HepG2 (cell line): Measurements from ENCODE around the gene TTC28. TPM values are rescaled to one million over a fixed set of nuclear protein-coding genes. Genes with fewer than 3 reads are reported as not detected.

Source experiments
- EHMT2 ChIP-seq: fragments of 200-600 bp; sonication (generic); IDR thresholded peaks from 2 replicates; pipeline ENCODE4 v1.7.0; 2017; ENCODE audit warnings: antibody characterized with exemption, low read depth, low read length, borderline replicate concordance
- KDM2A ChIP-seq: sonication (generic); formaldehyde crosslinking; IDR thresholded peaks from 2 replicates; pipeline ENCODE4 v1.4.0; 2020; ENCODE audit warnings: low read depth, missing genetic modification reagents, borderline replicate concordance
- PAF1 ChIP-seq: IDR thresholded peaks from 2 replicates; pipeline ENCODE4 v1.6.1; 2016; ENCODE audit warnings: missing genetic modification reagents, missing compliant biosample characterization
- SYNCRIP ChIP-seq: fragments of 200-400 bp; formaldehyde crosslinking; IDR thresholded peaks from 2 replicates; pipeline ENCODE4 v1.6.1; 2018; ENCODE audit warnings: mild to moderate bottlenecking, low read depth, low read length; ENCODE audit not compliant: insufficient read depth
- TCF7 ChIP-seq: sonication (generic); IDR thresholded peaks from 2 replicates; pipeline ENCODE4 v1.6.1; 2016; ENCODE audit warnings: antibody characterized with exemption, low read depth
- ZNF317 ChIP-seq: sonication (generic); formaldehyde crosslinking; IDR thresholded peaks from 2 replicates; pipeline ENCODE4 v1.5.0; 2020; ENCODE audit warnings: mild to moderate bottlenecking, missing genetic modification reagents
- ZNF446 ChIP-seq: sonication (generic); formaldehyde crosslinking; IDR thresholded peaks from 2 replicates; pipeline ENCODE4 v1.5.0; 2020; ENCODE audit warnings: mild to moderate bottlenecking, missing genetic modification reagents
- ZNF644 ChIP-seq: IDR thresholded peaks from 2 replicates; pipeline ENCODE4 v1.6.1; 2016; ENCODE audit warnings: low read depth
- polyA plus RNA-seq, 8 experiments: library from polyadenylated mRNA; depleted of rRNA in 3 of 8; stranded (reverse) in 7 of 8; unstranded in 1 of 8; fragments of >200 nt; fragmentation: Illumina TruSeq in 4 of 8; extraction: Trizol in 4 of 8; gene quantifications; 2 replicates each; pipeline versions ENCODE4 v1.2.1 to v1.2.3, GENCODE V29; 2011 to 2016; ENCODE audit warnings: low read depth in 4 of 8, missing spikeins in 1 of 8, mixed read lengths in 1 of 8; ENCODE audit not compliant: insufficient read depth in 1 of 8
- total RNA-seq, 5 experiments: library from RNA; depleted of rRNA; stranded (reverse); fragments of >200 nt; fragmentation: Illumina TruSeq; extraction: Trizol; gene quantifications; 2 replicates each; pipeline ENCODE4 v1.2.3, GENCODE V29; 2016; ENCODE audit warnings: low read depth in 1 of 5
- TF ChIP-seq, protein P1 (sequence below): sonication (generic); formaldehyde crosslinking; IDR thresholded peaks from 2 replicates; pipeline ENCODE4 v1.5.1; 2020; ENCODE audit warnings: mild to moderate bottlenecking, missing genetic modification reagents, borderline replicate concordance
- TF ChIP-seq, protein P2 (sequence below): sonication (generic); formaldehyde crosslinking; IDR thresholded peaks from 2 replicates; pipeline ENCODE4 v1.5.0; 2020; ENCODE audit warnings: missing genetic modification reagents
- TF ChIP-seq, protein P3 (sequence below): sonication (generic); formaldehyde crosslinking; IDR thresholded peaks from 2 replicates; pipeline ENCODE4 v1.5.0; 2020; ENCODE audit warnings: mild to moderate bottlenecking, missing genetic modification reagents, moderate library complexity
- TF ChIP-seq, protein P4 (sequence below): IDR thresholded peaks from 2 replicates; pipeline ENCODE4 v1.6.1; 2016; ENCODE audit warnings: missing biosample characterization, missing genetic modification reagents, low read depth
- TF ChIP-seq, protein P5 (sequence below): IDR thresholded peaks from 2 replicates; pipeline ENCODE4 v1.4.0; 2020; ENCODE audit warnings: mild to moderate bottlenecking, missing genetic modification reagents

Gene TTC28
- total and polyA plus RNA-seq, 2 of the 13 experiments (the other 11 are each of a cell fraction or from before 2014, with no cell fraction given) = 4.2 to 13.1 TPM

DNA sequence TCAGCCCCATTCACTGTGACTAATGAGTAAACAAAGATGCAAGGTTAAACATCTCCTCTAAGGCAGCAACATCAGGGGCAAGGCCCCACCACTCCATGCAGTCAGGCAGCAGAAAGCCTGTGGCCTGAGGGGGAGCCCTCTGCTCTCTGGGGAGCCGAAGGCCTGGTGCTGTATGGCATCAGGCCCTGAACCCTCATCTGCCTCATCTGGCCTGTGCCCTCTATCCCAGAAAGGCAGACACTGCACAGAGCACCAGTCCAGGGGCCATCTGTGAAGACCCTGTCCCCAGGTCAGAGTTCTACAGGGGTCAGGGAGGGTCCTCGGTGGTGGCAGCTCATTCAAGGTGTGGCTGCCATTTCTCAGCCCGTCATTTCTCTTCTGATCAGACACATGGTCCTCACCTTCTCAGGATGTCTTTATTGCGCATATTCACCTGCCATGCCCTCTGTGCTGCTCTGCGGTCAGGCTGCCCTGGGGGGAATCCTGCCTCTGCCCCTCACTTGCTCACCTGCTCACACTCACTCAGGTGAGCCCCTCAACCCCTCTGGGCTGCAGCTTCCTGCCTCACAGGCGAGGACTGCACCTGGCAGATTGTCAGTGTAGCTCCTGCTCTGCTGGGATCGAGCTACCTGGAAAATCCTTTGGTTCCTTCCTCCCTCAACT, 657.5 kb downstream of the TTC28 start (continued):
- TF ChIP-seq, protein P1, sequence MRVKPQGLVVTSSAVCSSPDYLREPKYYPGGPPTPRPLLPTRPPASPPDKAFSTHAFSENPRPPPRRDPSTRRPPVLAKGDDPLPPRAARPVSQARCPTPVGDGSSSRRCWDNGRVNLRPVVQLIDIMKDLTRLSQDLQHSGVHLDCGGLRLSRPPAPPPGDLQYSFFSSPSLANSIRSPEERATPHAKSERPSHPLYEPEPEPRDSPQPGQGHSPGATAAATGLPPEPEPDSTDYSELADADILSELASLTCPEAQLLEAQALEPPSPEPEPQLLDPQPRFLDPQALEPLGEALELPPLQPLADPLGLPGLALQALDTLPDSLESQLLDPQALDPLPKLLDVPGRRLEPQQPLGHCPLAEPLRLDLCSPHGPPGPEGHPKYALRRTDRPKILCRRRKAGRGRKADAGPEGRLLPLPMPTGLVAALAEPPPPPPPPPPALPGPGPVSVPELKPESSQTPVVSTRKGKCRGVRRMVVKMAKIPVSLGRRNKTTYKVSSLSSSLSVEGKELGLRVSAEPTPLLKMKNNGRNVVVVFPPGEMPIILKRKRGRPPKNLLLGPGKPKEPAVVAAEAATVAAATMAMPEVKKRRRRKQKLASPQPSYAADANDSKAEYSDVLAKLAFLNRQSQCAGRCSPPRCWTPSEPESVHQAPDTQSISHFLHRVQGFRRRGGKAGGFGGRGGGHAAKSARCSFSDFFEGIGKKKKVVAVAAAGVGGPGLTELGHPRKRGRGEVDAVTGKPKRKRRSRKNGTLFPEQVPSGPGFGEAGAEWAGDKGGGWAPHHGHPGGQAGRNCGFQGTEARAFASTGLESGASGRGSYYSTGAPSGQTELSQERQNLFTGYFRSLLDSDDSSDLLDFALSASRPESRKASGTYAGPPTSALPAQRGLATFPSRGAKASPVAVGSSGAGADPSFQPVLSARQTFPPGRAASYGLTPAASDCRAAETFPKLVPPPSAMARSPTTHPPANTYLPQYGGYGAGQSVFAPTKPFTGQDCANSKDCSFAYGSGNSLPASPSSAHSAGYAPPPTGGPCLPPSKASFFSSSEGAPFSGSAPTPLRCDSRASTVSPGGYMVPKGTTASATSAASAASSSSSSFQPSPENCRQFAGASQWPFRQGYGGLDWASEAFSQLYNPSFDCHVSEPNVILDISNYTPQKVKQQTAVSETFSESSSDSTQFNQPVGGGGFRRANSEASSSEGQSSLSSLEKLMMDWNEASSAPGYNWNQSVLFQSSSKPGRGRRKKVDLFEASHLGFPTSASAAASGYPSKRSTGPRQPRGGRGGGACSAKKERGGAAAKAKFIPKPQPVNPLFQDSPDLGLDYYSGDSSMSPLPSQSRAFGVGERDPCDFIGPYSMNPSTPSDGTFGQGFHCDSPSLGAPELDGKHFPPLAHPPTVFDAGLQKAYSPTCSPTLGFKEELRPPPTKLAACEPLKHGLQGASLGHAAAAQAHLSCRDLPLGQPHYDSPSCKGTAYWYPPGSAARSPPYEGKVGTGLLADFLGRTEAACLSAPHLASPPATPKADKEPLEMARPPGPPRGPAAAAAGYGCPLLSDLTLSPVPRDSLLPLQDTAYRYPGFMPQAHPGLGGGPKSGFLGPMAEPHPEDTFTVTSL (CRISPR knock-in tag) = no peak
- TF ChIP-seq ZNF446 (no peak), EHMT2 (no peak), ZNF317 (CRISPR knock-in tag) (no peak), SYNCRIP (no peak), PAF1 (CRISPR knock-in tag) (no peak), KDM2A (CRISPR knock-in tag) (no peak), ZNF644 (no peak), TCF7 (no peak)
- TF ChIP-seq, protein P2, sequence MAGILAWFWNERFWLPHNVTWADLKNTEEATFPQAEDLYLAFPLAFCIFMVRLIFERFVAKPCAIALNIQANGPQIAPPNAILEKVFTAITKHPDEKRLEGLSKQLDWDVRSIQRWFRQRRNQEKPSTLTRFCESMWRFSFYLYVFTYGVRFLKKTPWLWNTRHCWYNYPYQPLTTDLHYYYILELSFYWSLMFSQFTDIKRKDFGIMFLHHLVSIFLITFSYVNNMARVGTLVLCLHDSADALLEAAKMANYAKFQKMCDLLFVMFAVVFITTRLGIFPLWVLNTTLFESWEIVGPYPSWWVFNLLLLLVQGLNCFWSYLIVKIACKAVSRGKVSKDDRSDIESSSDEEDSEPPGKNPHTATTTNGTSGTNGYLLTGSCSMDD (CRISPR knock-in tag) = no peak
- TF ChIP-seq, protein P3, sequence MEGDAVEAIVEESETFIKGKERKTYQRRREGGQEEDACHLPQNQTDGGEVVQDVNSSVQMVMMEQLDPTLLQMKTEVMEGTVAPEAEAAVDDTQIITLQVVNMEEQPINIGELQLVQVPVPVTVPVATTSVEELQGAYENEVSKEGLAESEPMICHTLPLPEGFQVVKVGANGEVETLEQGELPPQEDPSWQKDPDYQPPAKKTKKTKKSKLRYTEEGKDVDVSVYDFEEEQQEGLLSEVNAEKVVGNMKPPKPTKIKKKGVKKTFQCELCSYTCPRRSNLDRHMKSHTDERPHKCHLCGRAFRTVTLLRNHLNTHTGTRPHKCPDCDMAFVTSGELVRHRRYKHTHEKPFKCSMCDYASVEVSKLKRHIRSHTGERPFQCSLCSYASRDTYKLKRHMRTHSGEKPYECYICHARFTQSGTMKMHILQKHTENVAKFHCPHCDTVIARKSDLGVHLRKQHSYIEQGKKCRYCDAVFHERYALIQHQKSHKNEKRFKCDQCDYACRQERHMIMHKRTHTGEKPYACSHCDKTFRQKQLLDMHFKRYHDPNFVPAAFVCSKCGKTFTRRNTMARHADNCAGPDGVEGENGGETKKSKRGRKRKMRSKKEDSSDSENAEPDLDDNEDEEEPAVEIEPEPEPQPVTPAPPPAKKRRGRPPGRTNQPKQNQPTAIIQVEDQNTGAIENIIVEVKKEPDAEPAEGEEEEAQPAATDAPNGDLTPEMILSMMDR (CRISPR knock-in tag) = no peak
- TF ChIP-seq, protein P4, sequence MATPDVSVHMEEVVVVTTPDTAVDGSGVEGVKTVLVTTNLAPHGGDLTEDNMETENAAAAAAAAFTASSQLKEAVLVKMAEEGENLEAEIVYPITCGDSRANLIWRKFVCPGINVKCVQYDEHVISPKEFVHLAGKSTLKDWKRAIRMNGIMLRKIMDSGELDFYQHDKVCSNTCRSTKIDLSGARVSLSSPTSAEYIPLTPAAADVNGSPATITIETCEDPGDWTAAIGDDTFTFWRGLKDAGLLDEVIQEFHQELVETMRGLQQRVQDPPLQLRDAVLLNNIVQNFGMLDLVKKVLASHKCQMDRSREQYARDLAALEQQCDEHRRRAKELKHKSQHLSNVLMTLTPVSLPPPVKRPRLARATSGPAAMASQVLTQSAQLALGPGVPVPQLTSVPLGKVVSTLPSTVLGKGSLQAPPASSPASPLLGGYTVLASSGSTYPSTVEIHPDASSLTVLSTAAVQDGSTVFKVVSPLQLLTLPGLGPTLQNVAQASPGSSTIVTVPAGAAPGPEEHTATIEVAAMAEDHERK (CRISPR knock-in tag) = no peak
- TF ChIP-seq, protein P5, sequence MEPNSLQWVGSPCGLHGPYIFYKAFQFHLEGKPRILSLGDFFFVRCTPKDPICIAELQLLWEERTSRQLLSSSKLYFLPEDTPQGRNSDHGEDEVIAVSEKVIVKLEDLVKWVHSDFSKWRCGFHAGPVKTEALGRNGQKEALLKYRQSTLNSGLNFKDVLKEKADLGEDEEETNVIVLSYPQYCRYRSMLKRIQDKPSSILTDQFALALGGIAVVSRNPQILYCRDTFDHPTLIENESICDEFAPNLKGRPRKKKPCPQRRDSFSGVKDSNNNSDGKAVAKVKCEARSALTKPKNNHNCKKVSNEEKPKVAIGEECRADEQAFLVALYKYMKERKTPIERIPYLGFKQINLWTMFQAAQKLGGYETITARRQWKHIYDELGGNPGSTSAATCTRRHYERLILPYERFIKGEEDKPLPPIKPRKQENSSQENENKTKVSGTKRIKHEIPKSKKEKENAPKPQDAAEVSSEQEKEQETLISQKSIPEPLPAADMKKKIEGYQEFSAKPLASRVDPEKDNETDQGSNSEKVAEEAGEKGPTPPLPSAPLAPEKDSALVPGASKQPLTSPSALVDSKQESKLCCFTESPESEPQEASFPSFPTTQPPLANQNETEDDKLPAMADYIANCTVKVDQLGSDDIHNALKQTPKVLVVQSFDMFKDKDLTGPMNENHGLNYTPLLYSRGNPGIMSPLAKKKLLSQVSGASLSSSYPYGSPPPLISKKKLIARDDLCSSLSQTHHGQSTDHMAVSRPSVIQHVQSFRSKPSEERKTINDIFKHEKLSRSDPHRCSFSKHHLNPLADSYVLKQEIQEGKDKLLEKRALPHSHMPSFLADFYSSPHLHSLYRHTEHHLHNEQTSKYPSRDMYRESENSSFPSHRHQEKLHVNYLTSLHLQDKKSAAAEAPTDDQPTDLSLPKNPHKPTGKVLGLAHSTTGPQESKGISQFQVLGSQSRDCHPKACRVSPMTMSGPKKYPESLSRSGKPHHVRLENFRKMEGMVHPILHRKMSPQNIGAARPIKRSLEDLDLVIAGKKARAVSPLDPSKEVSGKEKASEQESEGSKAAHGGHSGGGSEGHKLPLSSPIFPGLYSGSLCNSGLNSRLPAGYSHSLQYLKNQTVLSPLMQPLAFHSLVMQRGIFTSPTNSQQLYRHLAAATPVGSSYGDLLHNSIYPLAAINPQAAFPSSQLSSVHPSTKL (CRISPR knock-in tag) = no peak
